Activated naive CD8-positive, alpha-beta T cell treated with anti-CD3 and anti-CD28 coated beads, Interleukin-2, amount 10 ng/mL, durations not matched to agents 7 days and 5 days (primary cell): ENCODE data around the gene RUVBL2. TPM values are rescaled to one million over a fixed set of nuclear protein-coding genes. Genes with fewer than 3 reads are reported as not detected.

ENCODE experiments used
- ATAC-seq: fragments of 150-1000 bp; cut with Tn5 transposase; one replicate; pipeline ENCODE4 v1.10.0; 2021; ENCODE audit warnings: low read depth, moderate library complexity
- POLR2A ChIA-PET: fragments of 350-600 bp; sonication (Branson Sonifier 250); formaldehyde crosslinking; loops from one replicate; lab custom pipeline; 2021; ENCODE audit warnings: antibody characterized with exemption; lab: Charles Lee
- DNase-seq: peaks from one replicate; pipeline ENCODE4 v3.0.0; 2021
- H3K27ac Mint-ChIP-seq: one replicate; pipeline ENCODE4 v1.8.0; 2022; ENCODE audit warnings: mild to moderate bottlenecking, mixed read lengths
- H3K27me3 Mint-ChIP-seq: one replicate; pipeline ENCODE4 v1.8.0; 2022; ENCODE audit warnings: mild to moderate bottlenecking, moderate library complexity, mixed read lengths
- H3K36me3 Mint-ChIP-seq: one replicate; pipeline ENCODE4 v1.8.0; 2021; ENCODE audit warnings: mild to moderate bottlenecking, mixed read lengths
- H3K4me1 Mint-ChIP-seq: one replicate; pipeline ENCODE4 v1.8.0; 2021; ENCODE audit warnings: mixed read lengths
- H3K4me3 Mint-ChIP-seq: one replicate; pipeline ENCODE4 v1.8.0; 2022; ENCODE audit warnings: mild to moderate bottlenecking, moderate library complexity, mixed read lengths
- H3K9me3 Mint-ChIP-seq: one replicate; pipeline ENCODE4 v1.8.0; 2021; ENCODE audit warnings: mixed read lengths
- microRNA-seq: library from miRNA; unstranded; fragments of <30 nt; microRNA quantifications from one replicate; pipeline ENCODE4 v1.2.0, GENCODE V29; 2022
- total RNA-seq, 2 experiments: library from RNA; stranded (reverse); gene quantifications; one replicate each; pipeline ENCODE4 v1.2.3, GENCODE V29; 2021

The RUVBL2 gene
- total RNA-seq, 2 experiments from 2014 or later, result 71.3 to 76.1 TPM

GRCh38 chr19:49057636-49058234, 64.0 kb downstream of the RUVBL2 start, which contains the start of gene CGB7:
TSS of gene CGB7 (minus strand) at chr19:49057749. CDS start at chr19:49055375, 2,374 bp downstream.
- POLR2A ChIA-PET, result no interaction called here
- ATAC-seq (no peak), DNase-seq (peak; percentile 52)
- Mint-ChIP-seq H3K27me3 (peaks cover 57% of the 10 kb centered on the region), H3K4me1 (peaks cover 11% of the 10 kb centered on the region), H3K36me3 (no peaks in the 10 kb centered on the region), H3K4me3 (peak within 1 kb of the TSS; percentile 70), H3K27ac (no peak within 1 kb of the TSS), H3K9me3 (no peaks in the 10 kb centered on the region)

GRCh38 chr19:49058562-49058961, 64.9 kb downstream of the RUVBL2 start:
- DNase-seq (no peak), ATAC-seq (no peak)
- Mint-ChIP-seq H3K27ac (no peak overlapping the region), H3K4me3 (no peak overlapping the region), H3K4me1 (peaks cover 11% of the 10 kb centered on the region), H3K9me3 (no peaks in the 10 kb centered on the region), H3K36me3 (no peaks in the 10 kb centered on the region), H3K27me3 (peaks cover 65% of the 10 kb centered on the region)
- POLR2A ChIA-PET, result no interaction called here

- Mint-ChIP-seq H3K27ac (no peak overlapping the region), H3K9me3 (no peaks in the 10 kb centered on the region), H3K36me3 (no peaks in the 10 kb centered on the region), H3K27me3 (peaks cover 70% of the 10 kb centered on the region), H3K4me3 (no peak overlapping the region), H3K4me1 (peaks cover 11% of the 10 kb centered on the region)
- POLR2A ChIA-PET, result no interaction called here
- DNase-seq, result no peak
- no peak for ATAC-seq
These were observed 65.4 kb downstream of the RUVBL2 start for GRCh38 chr19:49059053-49059452.

- Mint-ChIP-seq H3K27me3 (peaks cover 83% of the 10 kb centered on the region), H3K4me1 (peaks cover 11% of the 10 kb centered on the region), H3K4me3 (no peak overlapping the region), H3K9me3 (no peaks in the 10 kb centered on the region), H3K27ac (no peak overlapping the region), H3K36me3 (no peaks in the 10 kb centered on the region)
- no peak for DNase-seq
- no peak for ATAC-seq
- POLR2A ChIA-PET, result interaction anchor here (1.4 kb wide), 1 partner anchor 9 kb away, joined by 3 read pairs; no protein-coding TSS in a partner anchor
These were observed 67.3 kb downstream of the RUVBL2 start for GRCh38 chr19:49061000-49061399.

- POLR2A ChIA-PET, result no interaction called here
- Mint-ChIP-seq H3K4me1 (peaks cover 11% of the 10 kb centered on the region), H3K4me3 (no peak overlapping the region), H3K27me3 (peaks cover 83% of the 10 kb centered on the region), H3K36me3 (no peaks in the 10 kb centered on the region), H3K9me3 (no peaks in the 10 kb centered on the region), H3K27ac (no peak overlapping the region)
- ATAC-seq, result no peak
- no peak for DNase-seq
These were observed 67.8 kb downstream of the RUVBL2 start for GRCh38 chr19:49061445-49061844.

- Mint-ChIP-seq H3K36me3 (no peaks in the 10 kb centered on the region), H3K4me3 (no peak overlapping the region), H3K9me3 (no peaks in the 10 kb centered on the region), H3K27ac (no peak overlapping the region), H3K4me1 (no peaks in the 10 kb centered on the region), H3K27me3 (peaks cover 82% of the 10 kb centered on the region)
- DNase-seq (no peak), ATAC-seq (no peak)
- POLR2A ChIA-PET, result no interaction called here
These were observed 70.4 kb downstream of the RUVBL2 start for GRCh38 chr19:49064029-49064629.

GRCh38 chr19:49064768-49065611, 71.3 kb downstream of the RUVBL2 start, which contains the start of gene NTF4:
TSS of gene NTF4 (minus strand) at chr19:49064818. CDS start at chr19:49061997, 2,821 bp downstream.
- Mint-ChIP-seq H3K27ac (no peak within 1 kb of the TSS), H3K27me3 (peaks cover 82% of the 10 kb centered on the region), H3K9me3 (peaks cover 3% of the 10 kb centered on the region), H3K4me3 (no peak within 1 kb of the TSS), H3K36me3 (no peaks in the 10 kb centered on the region), H3K4me1 (no peaks in the 10 kb centered on the region)
- POLR2A ChIA-PET, result no interaction called here
- ATAC-seq (no peak), DNase-seq (no peak)

Small RNA genes lying within 50 kb of the gene (microRNA-seq; reads per million reads assigned to microRNA genes)
- not detected for gene MIR6798

Other genes starting within 250 kb of the RUVBL2 start
- not detected for gene IZUMO1, start 247.0 kb upstream of the RUVBL2 start, total RNA-seq
- under 1 TPM; 0.14 to 0.22 TPM for gene FUT1, start 241.2 kb upstream of the RUVBL2 start, total RNA-seq
- gene FGF21, start 238.4 kb upstream of the RUVBL2 start, total RNA-seq, result not detected
- 10 to 100 TPM; 40.6 to 43.9 TPM for gene BCAT2, start 182.9 kb upstream of the RUVBL2 start, total RNA-seq
- gene HSD17B14, start 157.4 kb upstream of the RUVBL2 start, total RNA-seq, result 1 to 10 TPM; 2.6 to 3.3 TPM
- 1 to 10 TPM; 4.0 to 7.0 TPM for gene PLEKHA4, start 125.3 kb upstream of the RUVBL2 start, total RNA-seq
- 10 to 100 TPM; 82.8 to 83.9 TPM for gene PPP1R15A, start 121.5 kb upstream of the RUVBL2 start, total RNA-seq
- gene TULP2, start 95.1 kb upstream of the RUVBL2 start, total RNA-seq, result under 1 TPM in 1 of 2 experiments, not detected in 1; 0.17 TPM
- 100 to 1,000 TPM; 203 to 214 TPM for gene NUCB1, start 93.6 kb upstream of the RUVBL2 start, total RNA-seq
- 1 to 10 TPM; 1.7 to 2.6 TPM for gene DHDH, start 60.2 kb upstream of the RUVBL2 start, total RNA-seq
- gene BAX, start 39.0 kb upstream of the RUVBL2 start, total RNA-seq, result 100 to 1,000 TPM; 285 to 296 TPM
- 1,000 to 10,000 TPM; 1,232 to 1,343 TPM for gene FTL, start 28.6 kb upstream of the RUVBL2 start, total RNA-seq
- 10 to 100 TPM; 58.0 to 63.1 TPM for gene GYS1, start 578 bp upstream of the RUVBL2 start, total RNA-seq
- gene LHB, start 23.2 kb downstream of the RUVBL2 start, total RNA-seq, result not detected
- gene CGB3, start 30.4 kb downstream of the RUVBL2 start, total RNA-seq, result not detected
- not detected for gene CGB2, start 38.0 kb downstream of the RUVBL2 start, total RNA-seq
- gene CGB1, start 43.0 kb downstream of the RUVBL2 start, total RNA-seq, result not detected
- not detected for gene CGB5, start 50.0 kb downstream of the RUVBL2 start, total RNA-seq
- not detected for gene CGB8, start 55.2 kb downstream of the RUVBL2 start, total RNA-seq
- not detected for gene CGB7, start 63.9 kb downstream of the RUVBL2 start, total RNA-seq
- not detected for gene NTF4, start 70.9 kb downstream of the RUVBL2 start, total RNA-seq
- not detected for gene KCNA7, start 78.8 kb downstream of the RUVBL2 start, total RNA-seq
- gene SNRNP70, start 91.6 kb downstream of the RUVBL2 start, total RNA-seq, result 100 to 1,000 TPM; 321 to 328 TPM
- 10 to 100 TPM in 1 of 2 experiments, 1 to 10 TPM in 1; 8.9 to 10.1 TPM for gene LIN7B, start 120.5 kb downstream of the RUVBL2 start, total RNA-seq
- gene C19orf73, start 125.3 kb downstream of the RUVBL2 start, total RNA-seq, result 1 to 10 TPM; 1.3 to 1.7 TPM
- 1 to 10 TPM; 3.6 to 4.6 TPM for gene PPFIA3, start 125.7 kb downstream of the RUVBL2 start, total RNA-seq
- gene HRC, start 161.5 kb downstream of the RUVBL2 start, total RNA-seq, result not detected
- under 1 TPM; 0.19 to 0.34 TPM for gene TRPM4, start 163.9 kb downstream of the RUVBL2 start, total RNA-seq